HG03135 (cell line): ENCODE data around the gene SDCCAG8.

Experiments
- ATAC-seq: cut with Tn5 transposase; IDR thresholded peaks from one replicate; pipeline ENCODE4 v1.9.1; 2021; ENCODE audit warnings: mild to moderate bottlenecking, moderate library complexity; ENCODE audit not compliant: unreplicated experiment

The SDCCAG8 gene

DNA sequence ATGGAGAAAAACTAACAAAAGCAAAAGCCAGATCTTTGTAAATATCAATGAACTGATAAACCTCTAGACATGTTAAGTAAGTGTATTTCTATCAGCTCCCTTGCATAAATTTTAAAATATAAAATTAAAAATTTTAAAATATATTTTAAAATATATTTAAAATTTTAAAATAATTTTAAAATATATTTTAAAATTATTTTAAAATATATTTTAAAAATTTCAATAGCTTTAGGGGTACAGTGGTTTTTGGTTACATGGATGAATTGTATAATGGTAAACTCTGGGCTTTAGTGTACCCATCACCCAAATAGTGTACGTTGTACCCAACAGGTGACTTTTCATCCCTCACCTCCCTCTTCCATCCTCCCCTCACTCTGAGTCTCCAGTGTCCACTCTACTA lies 279.2 kb downstream of the SDCCAG8 start:
- no peak for ATAC-seq

- ATAC-seq: no peak
These were observed 283.8 kb downstream of the SDCCAG8 start for GRCh38 chr1:243539636-243540035.

DNA sequence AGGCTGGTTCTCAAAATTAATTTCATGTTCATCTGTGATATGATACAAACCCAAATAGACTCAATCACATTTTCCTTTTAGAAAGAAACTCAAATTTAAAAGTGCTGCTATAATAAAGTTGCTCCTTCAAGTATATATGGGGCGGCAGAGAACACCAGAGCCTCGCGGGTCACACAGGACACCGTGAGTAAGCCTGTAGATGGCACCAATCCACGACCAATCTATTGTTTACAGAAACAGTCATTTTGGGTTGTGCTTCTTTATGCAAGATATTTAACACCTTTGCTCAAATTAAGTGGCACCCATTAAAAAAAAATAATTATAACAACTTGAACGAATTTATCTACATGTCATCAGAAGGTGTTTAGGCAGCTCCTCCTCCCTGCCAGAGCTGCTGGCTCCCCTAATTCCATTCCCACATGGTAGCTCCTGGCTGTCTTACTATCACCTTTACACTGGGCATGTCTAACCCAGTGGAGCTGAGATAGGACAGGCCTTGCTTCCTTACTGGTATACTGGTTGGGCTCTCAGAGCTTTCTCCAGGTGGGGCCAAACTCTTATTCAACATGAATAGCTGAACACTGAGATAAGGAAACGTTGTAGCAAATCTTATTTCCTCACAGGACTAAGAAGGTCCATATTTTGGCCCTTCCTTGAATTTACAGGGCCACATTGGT lies 287.0 kb downstream of the SDCCAG8 start:
- ATAC-seq: no peak

GRCh38 chr1:243543501-243543900 lies 287.7 kb downstream of the SDCCAG8 start:
- no peak for ATAC-seq

DNA sequence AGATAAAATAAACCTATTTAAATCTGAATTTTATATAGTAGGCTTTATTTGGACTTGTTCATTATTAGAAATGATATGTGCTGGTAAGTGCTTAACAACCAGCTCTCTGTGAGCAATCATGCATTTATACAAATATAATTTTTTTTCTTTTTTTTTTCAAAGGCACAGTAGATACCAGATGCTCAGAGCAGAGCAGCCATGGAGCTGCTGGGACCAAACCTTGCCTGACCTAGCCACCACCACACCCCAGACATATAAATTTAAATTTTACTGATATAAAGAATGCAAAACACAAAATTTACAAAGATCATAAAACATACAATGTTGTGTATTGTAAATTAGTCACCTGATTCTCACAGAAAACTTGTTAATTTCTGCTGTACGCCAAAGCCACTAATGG lies 290.6 kb downstream of the SDCCAG8 start:
- no peak for ATAC-seq

DNA sequence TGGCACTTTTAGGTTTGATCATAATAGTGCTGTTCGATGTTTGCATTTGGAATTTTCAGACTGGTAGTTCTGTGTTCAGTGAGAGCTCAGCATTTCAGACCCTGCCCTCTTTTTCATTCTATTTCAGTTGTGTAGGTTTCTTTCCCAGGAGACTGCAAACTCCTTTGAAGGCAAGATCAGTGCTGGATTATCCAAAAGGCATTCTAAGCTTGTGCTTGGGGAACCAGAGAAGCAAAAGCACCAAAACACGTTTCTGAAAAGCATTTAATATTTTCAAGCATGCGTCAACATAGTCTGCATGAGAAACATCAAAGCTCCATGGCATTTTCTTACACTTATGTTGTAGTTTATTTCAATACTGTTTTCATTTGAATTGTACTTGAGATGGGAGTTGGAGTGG lies 292.1 kb downstream of the SDCCAG8 start:
- ATAC-seq: no peak

DNA sequence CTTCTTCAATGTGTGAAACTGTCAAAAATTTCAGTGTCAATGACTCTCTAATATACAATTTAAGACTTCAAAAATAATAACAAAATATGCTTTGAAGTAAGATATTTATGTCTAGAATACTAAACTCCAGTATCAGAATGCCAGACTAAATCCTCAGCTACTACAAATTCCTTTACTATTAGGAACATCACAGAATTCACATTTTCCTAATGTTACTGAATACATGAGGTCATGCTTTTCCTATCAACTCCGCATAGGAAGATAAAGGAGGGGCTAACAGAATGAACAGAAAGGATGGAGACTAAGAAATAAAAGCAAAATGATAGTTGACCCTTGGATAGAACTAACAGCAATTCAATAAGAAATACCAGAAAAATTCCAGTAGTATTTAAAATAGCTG lies 292.7 kb downstream of the SDCCAG8 start:
- no peak for ATAC-seq

DNA sequence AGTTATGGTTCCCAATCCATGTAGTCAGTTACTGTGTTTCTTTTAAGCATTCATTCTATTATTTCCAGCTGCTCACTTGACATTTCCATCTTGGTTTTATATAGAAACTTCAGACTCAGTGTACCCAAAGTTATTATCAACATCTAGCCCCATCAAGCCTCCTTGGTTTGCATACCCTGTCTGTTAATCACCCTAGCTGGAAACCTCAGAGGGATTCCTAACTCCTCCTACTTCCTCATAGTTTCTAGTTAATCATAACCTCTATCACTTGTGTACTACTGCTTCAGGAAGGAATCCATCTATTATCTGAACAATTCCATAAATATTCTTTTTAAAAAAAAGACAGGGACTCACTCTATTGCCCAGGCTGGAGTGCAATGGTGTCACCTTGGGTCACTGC lies 293.3 kb downstream of the SDCCAG8 start:
- no peak for ATAC-seq
